ENCODE results near the gene CRMP1. TPM values are rescaled to one million over a fixed set of nuclear protein-coding genes. Genes with fewer than 3 reads are reported as not detected.
"Not testable (repeated sequence)": the region's sequence is repeated elsewhere in the genome, so short reads cannot be mapped to it uniquely, and the experiment has no call there.

Gene CRMP1
- total RNA-seq, 1 donor = not detected

GRCh38 chr4:5815641-5816040 is 77.2 kb downstream of the CRMP1 start:
- no peak for TF ChIP-seq CTCF (IDR thresholded peaks at IDR 0.05; ENCODE audit: insufficient read depth, low read length)
- no peak for DNase-seq (ENCODE audit: low read depth)
- H3K4me3 ChIP-seq (ENCODE audit: low read depth, low read length) = no peak overlapping the region

GRCh38 chr4:5814421-5814820 is 78.5 kb downstream of the CRMP1 start:
- TF ChIP-seq CTCF (IDR thresholded peaks at IDR 0.05; ENCODE audit: insufficient read depth, low read length) = no peak
- no peak overlapping the region for H3K4me3 ChIP-seq (ENCODE audit: low read depth, low read length)
- DNase-seq (ENCODE audit: low read depth) = no peak

GRCh38 chr4:5813882-5814255 is 79.0 kb downstream of the CRMP1 start:
- no peak for TF ChIP-seq CTCF (IDR thresholded peaks at IDR 0.05; ENCODE audit: insufficient read depth, low read length)
- H3K4me3 ChIP-seq (ENCODE audit: low read depth, low read length) = no peak overlapping the region
- no peak for DNase-seq (ENCODE audit: low read depth)

GRCh38 chr4:5812506-5813229 is 80.2 kb downstream of the CRMP1 start:
- H3K4me3 ChIP-seq (ENCODE audit: low read depth, low read length) = no peak overlapping the region
- peak; percentile 79 for TF ChIP-seq CTCF (IDR thresholded peaks at IDR 0.05; ENCODE audit: insufficient read depth, low read length)
- DNase-seq (ENCODE audit: low read depth) = peak; percentile 84

GRCh38 chr4:5812057-5812456 is 80.8 kb downstream of the CRMP1 start:
- not testable (repeated sequence) for H3K4me3 ChIP-seq (ENCODE audit: low read depth, low read length); DNase-seq (ENCODE audit: low read depth)

GRCh38 chr4:5810770-5811430 is 82.0 kb downstream of the CRMP1 start:
- no peak overlapping the region for H3K4me3 ChIP-seq (ENCODE audit: low read depth, low read length)
- no peak for DNase-seq (ENCODE audit: low read depth)
- TF ChIP-seq CTCF (IDR thresholded peaks at IDR 0.05; ENCODE audit: insufficient read depth, low read length) = no peak

- no peak for TF ChIP-seq CTCF (IDR thresholded peaks at IDR 0.05; ENCODE audit: insufficient read depth, low read length)
- no peak overlapping the region for H3K4me3 ChIP-seq (ENCODE audit: low read depth, low read length)
- no peak for DNase-seq (ENCODE audit: low read depth)
Observed at GRCh38 chr4:5810151-5810550, 82.7 kb downstream of the CRMP1 start.
